IPS-11a (cell line): ENCODE results near the gene MLIP.

Source experiments
- H3K4me3 ChIP-seq: one replicate; pipeline ENCODE4 v1.5.1; 2013; ENCODE audit warnings: low read depth, low read length, control low read depth

The MLIP gene

DNA sequence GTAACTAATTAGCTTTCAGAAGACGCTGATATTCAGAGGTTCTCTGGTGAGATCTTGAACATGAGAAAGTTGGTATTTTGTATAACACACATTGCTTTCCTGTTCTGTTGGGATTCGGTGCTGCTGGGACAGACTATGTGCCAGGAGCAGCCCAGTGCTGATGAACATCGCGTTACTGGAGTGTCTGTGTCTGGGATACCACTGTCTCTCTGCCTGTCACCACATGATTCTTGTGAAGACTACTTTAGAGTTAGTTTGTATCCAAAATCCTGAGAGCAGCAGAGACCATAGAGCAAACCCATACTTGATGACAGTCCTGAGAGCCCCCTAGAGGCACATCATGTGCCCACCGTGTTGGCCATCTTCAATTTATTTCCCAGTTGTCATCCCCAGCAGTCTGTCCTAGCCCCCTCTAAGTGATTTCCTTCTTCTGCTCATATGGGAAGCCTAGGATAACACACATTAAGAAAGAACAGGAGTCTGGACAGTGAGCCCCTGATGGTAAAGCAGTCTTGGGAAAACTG lies 155.2 kb downstream of the MLIP start:
- no peak overlapping the region for H3K4me3 ChIP-seq

DNA sequence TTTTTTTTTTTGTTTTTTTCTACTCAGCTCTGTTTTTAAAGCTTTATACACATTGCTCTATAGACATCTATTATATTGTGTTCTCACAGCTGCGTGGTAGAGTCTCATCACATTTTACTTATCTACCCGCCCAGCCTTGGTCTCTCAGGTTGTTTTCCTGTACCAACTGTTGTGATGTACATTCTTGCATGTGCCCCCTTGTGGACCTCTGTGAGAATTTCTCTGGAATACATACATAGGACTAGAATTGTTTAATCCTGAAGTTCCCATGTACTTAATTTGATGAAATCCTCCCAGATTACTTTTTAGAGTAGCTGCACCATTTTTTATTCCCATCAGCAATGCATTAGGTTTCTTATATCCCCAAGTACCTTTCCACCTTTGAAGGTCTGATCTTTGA lies 156.6 kb downstream of the MLIP start:
- H3K4me3 ChIP-seq: no peak overlapping the region

DNA sequence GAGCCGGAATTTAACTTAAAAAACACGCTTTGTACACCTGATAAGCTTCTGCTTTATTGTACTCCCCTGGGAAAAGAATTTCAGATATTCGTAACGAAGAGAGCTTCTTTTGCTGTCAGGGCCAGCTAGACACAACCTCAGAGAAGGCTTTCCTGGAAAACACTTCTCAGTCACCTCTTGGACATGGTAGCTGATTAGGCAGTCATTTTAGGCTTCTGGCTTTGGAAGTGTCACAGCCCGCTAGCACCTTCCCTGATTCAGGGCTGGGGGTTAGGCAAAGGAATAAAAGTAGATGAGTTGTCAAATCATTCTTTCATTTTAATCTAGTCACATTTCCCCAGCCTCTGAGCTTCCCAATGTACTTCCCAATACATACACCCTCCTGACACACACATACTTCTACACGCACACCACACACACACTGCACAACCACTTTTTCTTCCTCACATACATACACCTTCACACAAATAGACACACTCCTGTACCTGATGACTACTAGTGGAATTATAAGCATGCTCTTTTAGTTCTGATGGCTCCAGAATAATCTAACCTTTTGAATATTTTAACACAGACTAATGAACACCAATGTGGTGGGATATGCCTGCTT lies 162.1 kb downstream of the MLIP start:
- no peak overlapping the region for H3K4me3 ChIP-seq

DNA sequence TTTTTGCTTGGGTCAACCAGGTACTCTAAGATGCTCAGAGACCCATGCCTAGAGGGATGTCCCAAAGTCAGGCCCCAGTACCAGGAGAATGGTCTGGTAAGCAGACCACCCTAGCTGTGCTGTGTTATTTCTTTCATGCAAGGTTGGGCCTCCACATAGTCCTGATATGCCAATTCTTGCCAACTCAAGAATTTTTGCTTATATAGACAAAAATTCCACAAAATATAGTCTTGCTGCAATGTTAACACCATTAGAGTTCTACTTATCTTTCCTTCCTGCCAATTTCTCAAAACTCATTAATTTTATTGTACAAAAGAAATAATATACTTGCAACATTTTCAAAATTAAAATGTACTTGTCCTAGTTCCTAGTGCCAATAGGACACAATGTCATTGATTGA lies 163.1 kb downstream of the MLIP start:
- no peak overlapping the region for H3K4me3 ChIP-seq

DNA sequence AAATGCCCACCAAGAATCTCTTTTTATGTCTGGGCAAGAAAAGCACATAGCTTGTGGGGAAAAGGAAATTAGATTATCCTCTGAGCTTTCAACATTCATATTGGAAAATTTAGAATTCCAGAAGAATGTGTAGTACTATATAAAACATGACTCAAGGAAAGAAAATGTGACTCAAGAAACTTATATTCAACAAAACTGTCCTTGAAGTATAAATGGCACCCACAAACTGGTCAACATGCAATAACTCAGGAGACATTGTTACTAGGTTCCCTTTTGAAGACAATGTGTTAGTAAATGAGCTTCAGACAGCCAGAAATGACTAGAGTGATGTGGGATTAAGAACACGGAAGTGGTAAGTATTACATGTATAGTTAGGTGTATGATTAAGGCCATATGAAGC lies 170.9 kb downstream of the MLIP start:
- no peak overlapping the region for H3K4me3 ChIP-seq

DNA sequence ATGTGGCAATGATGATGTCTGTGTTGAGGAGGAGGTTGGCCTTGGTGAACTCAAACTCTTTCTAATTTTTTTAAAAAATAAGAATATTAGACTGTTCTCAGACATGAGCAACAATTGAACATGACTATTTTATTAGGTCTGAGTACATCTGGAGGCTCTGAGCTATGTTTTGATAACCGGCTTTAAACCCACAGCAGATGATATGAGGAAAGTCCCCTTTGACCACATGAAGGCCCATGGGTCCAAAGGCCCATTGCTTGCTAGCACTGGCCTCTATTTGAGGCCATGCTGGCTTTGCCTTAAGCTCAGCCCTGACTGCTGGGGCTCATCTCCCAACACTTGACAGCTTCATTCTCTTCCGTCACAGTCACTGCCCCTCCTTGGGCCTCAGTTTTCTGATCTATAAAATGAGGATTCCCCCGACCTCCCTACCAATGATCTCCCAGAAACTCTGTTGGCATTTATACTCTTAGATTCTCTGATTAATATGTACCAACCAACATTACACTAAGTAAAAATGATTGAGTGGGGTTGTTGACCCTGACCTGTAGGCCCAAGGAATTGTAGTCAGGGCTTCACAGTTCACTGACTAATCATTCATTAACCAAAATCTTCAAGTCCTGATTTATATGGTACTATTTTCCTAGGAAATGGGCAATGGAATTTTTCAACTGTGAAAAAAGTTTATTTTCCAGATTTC lies 173.1 kb downstream of the MLIP start:
- no peak overlapping the region for H3K4me3 ChIP-seq

DNA sequence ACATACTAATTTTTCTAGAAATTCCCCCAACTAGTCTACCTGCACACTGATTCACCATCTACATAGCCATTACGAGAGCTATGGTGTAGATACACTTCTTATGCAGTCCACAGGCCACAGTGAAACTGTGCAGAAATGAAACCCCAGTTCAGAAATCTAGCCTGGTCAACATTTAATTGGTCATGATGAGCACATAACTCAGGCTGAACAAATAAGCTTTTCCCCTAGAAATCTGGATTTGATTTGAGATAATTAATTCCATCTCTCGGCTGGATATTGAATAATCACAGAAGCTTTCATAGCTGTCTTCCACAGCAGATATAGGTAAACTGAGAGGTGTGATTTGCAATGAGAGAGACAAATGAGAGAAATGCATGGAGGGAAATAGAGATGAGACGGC lies 174.4 kb downstream of the MLIP start:
- no peak overlapping the region for H3K4me3 ChIP-seq

DNA sequence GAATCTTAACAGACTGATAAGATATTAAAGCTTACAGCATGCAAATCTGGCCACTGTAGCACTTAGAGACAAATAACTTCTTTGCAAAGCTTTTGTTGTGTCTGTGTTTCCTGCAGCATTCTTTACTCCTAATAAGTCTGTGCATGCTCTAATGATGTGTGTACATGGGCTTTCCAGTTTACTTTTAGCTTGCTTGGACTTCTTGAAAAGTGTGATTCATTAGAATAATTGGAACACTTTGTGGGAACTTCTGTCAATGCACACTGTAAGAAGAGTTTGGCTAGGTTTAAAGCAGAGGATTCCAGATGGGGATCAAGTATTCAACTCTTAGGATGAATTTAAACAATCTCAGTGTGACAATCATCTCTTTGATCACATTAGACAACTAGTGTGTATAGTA lies 174.9 kb downstream of the MLIP start:
- no peak overlapping the region for H3K4me3 ChIP-seq

DNA sequence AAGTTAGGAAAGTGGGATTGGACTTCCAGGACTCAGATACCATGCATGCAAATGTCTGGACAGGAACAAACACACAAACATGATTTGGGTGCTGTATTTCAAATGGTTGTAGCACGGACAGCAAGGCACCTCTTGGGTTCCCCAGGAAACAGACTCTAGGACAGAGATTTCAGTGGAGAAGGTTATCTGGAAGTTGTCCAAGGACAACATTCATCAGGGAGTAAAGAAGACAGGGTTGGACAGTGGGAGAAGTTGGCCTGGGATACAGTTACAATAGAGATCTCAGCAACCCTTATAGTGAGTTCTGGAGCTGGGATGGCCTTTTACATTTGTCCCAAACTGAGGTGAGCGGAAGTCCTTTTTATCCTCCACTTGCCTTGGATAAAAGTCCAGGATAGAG lies 177.2 kb downstream of the MLIP start:
- no peak overlapping the region for H3K4me3 ChIP-seq

DNA sequence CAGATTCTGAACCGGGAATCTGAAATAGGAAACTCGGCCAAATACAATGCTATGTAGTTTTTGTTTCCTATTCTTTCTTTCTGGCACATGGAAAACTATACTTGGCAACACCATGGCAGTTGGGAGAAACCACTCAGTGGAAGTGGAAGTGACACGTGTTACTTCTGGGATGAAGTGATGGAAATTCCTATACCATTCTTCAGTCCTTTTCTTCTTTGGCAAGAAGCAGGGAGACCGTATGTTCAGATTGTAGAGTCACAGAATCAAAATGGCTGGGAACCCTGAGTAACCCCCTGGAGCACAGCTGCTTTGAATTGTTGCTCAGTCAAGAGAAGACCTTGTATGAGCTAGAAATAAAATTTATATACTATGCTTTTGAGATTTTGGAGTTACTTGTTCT lies 178.2 kb downstream of the MLIP start:
- H3K4me3 ChIP-seq: no peak overlapping the region

DNA sequence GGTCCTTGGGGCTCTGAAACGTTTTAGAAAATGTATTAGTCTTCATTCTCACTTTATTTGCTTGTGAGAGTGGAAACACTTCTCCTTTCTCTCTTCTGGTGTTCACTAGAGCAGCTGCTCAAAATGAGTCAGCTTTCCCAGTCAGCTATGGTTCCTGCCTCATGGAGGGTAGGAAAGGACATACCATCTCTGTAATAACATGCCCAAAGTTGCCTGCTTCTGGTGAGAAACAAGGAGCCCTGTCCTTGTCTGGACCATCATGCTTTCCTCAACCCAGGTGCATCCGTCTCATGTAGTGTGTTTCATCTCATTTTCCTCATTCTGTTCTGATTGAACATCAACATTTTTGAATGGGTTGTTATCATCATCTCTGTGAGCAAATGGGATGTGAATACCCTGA lies 179.9 kb downstream of the MLIP start:
- H3K4me3 ChIP-seq: no peak overlapping the region

DNA sequence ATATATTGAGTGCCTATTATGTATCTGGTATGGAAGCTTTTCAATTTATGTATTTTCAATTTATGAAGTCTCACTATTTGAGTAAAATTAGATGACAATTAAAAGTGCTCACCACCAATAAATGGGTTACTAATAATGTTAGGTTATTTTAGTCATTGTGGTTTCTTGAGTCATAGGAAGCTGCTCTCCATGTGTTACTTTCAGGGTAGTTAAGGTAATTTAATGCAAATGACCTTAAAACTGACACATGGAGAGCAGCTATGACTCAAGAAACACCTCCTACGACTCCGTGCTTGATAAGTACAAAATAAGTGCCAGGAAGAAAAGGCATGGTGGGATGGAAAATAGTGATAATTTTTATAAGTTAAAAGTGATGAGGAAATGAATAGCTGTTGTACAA lies 180.5 kb downstream of the MLIP start:
- H3K4me3 ChIP-seq: no peak overlapping the region

DNA sequence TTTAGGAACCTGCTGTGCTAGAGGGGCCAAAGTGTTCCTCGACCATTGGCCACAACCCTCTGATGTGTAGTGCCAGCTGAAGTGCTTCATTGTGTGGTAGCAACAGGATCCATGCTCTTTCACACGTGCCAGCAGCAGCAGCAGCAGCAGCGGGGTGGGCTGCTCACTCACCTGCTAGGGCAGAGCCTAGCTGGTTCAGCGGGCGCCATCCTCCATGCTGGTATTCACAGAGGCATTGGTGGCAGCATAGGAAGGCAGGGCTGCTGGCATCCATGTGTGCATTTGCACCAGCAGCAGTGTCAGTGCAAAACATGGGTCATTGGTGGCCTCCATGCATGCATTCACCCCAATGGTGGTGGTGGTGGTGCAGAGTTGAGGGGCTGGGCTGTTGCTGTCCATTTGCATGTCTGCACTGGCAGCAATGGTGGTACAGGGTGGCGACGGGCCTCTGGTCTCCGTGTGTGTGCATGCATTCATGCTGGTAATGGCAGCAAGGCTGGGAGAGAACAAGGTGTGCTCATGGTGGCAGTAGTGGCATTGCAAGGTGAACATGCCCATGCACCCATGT lies 183.8 kb downstream of the MLIP start:
- H3K4me3 ChIP-seq: no peak overlapping the region

DNA sequence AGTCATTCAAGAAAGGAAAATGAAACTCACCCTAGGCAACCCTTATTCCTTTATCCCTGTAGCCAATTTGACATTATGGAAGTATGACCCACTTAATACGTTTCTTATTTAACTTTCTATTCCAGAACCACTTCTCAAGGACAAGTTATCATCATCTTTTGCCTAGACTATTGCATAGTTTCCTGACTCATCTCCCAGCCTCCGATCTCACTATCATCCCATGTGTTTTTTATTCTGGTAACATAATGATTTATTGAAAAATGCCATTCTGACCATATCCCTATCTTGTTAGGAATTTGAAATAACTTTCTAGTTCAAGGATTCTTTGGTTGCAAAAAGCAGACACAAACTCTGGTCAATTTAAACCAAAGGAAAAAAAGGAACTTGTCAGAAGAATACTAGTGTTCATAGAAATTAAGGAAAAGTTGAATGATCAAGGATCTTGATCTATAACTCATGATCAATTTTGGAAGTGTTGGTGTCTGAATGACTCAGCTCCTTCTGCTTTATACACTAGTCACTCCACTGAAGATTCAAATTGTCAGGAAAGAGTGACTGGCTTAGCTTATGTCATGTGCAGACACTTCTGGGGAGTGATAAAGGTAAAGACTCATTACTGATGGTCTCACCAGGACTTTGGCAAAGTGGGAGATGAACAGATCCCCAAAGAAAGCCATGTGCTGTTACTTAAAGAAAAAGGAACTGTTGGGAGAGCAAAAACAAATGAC lies 188.5 kb downstream of the MLIP start:
- no peak overlapping the region for H3K4me3 ChIP-seq

DNA sequence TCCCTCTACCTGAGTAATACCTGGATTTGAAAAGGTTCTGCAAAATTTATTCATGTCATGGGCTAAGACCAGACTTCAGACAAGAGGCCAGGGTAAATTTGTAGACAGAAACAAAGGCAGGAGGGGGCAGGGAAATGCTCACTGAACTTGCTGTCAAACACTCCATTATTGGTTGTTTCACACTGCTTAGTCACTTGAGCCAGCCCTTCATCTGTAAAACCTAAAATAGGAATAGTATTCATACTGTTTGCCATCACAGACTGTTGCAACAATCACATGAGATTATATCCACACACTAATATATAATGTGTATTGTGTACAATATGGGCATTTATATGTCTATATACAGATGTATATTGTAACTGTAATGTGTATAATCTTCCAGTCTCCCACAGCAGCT lies 190.5 kb downstream of the MLIP start:
- H3K4me3 ChIP-seq: no peak overlapping the region

DNA sequence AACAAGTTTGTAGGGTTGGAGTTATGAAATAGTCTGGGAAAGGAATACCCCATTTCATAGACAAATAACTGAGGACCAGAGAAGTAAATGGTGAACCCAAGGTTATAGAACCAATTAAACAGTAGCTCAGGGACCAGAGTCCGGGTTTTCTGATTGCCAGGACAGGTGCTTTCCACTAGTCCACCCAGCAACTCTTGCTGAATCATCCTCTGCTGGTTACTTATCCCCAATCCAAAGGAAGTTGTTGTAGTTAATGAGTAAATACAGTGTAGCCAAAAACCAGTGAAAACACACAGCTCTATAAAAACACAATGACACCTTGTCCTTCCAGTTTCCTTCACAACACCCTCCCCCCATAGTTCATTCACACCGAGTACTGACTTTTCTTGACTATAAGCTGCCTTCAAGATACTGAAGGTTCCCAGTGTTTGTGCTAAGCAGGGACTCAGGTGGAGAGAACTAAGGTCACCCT lies 196.2 kb downstream of the MLIP start:
- H3K4me3 ChIP-seq: no peak overlapping the region

DNA sequence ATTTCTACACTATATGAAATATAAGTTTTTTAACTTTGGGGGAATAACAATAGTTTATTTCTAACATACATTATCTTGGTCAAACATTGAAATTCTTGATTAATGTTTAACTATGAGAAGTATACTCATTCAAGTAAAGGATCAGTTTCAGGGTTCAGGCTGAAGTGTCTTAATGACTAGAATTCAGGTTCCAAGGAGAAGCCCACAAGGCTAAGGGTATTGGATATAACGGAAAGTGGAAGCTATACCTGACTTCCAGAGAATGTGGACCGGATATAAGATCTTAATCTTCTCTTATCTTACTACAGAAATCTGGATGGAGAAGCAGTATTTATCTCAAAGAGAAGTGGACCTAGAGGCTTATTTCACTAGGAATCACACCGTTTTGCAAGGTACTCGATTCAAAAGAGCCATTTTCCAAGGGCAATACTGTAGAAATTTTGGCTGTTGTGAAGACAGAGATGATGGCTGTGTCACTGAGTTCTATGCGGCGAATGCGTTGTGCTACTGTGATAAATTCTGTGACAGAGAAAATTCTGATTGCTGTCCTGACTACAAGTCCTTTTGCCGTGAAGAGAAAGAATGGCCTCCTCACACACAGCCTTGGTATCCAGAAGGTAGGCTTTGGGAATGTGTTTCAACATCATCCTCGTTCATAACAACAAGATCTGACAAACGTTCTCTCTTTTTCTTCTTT lies 197.2 kb downstream of the MLIP start, which contains the start of gene TINAG:
TINAG (plus strand) TSS at position 153 of the 697 bp plus-strand sequence; CDS start at position 263, 110 bp downstream.
- H3K4me3 ChIP-seq: no peak within 1 kb of the TSS

DNA sequence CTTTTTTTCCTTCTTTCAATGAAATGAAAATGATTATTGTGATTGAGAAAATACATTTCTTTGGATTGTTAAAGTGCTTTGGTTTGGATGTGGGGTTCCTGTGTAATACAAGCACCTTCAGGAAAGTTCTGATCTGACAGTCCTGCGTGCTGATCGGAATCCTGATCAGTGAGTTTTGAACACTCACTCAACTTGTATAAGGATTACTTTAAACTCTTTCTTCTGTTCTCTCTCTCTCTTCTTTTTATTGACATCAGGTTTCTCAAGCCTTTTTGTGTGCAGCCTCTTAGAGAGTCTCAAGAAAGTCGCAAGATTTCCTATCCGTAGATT lies 197.7 kb downstream of the MLIP start:
- no peak overlapping the region for H3K4me3 ChIP-seq

DNA sequence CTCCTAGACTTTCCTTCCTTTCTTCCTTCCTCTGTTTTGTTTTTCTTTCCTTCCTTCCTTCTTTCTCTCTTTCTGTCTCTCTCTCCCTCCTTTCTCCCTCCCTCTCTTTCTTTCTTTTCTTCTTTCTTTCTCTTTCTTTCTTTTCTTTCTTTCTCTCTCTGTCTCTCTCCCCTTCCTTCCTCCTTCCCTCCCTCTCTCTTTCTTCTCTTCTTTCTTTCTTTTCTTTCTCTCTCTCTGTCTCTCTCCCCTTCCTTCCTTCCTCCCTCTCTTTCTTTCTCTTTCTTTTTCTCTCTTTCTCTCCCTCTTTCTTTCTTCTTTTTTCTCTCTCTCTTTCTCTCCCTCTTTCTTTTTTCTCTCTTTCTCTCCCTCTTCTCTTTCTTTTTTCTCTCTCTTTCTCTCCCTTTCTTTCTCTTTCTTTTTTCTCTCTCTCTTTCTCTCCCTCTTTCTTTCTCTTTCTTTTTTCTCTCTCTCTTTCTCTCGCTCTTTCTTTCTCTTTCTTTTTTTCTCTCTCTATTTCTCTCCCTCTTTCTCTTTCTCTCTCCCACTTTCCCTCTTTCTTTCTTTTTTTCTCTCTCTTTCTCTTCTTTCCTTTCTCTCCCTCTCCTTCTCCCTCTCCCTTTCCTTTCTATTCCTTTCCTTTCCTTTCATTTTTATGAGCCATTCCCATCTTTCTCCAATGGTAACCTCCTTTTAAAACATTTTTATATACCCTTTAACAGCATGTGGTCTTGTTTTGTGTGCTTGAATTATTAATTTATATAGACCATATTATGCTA lies 199.3 kb downstream of the MLIP start:
- H3K4me3 ChIP-seq: no peak overlapping the region

DNA sequence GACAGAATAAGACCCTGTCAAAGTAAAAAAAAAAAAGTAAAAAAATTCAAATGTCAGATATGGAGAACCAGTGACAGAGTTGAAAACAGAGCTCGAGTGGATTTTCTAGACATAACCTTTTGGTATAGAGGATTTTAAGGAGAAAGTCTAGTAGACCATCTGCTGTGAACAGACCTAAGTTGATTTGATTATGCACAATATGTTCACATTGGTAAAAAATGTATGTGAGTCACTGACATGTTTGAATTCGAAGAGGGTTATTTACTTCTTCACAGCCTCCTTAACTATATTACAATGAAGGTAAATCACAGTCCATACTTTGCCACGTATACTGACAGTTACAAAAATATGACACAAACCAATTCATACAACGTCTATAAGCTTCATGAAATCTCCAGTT lies 204.4 kb downstream of the MLIP start:
- no peak overlapping the region for H3K4me3 ChIP-seq
